Liver (tissue), 9 donors: ENCODE results near the gene PLCD3. TPM values are rescaled to one million over a fixed set of nuclear protein-coding genes. Genes with fewer than 3 reads are reported as not detected.

Source experiments
- DNase-seq: peaks from one replicate; pipeline ENCODE4 v3.0.0-alpha.2; 2017; ENCODE audit warnings: low spot score
- H3K27ac ChIP-seq, 2 donors: one replicate each; pipeline ENCODE4 v1.7.0; 2013; ENCODE audit warnings: inconsistent platforms in 2 of 2, low read length in 2 of 2, control low read depth in 1 of 2, low read depth in 1 of 2, mild to moderate bottlenecking in 1 of 2
- H3K27me3 ChIP-seq, 4 donors: one replicate each; pipeline versions ENCODE4 v1.6.1 to v1.7.0; 2013; ENCODE audit warnings: low read length in 3 of 4, inconsistent platforms in 1 of 4, mild to moderate bottlenecking in 1 of 4, moderate library complexity in 1 of 4; ENCODE audit not compliant: control insufficient read depth in 4 of 4, insufficient read depth in 4 of 4
- H3K36me3 ChIP-seq, 4 donors: one replicate each; pipeline versions ENCODE4 v1.6.1 to v1.7.0; 2013; ENCODE audit warnings: low read length in 3 of 4, mild to moderate bottlenecking in 3 of 4, low read depth in 1 of 4, moderate library complexity in 1 of 4; ENCODE audit not compliant: control insufficient read depth in 4 of 4, insufficient read depth in 3 of 4
- H3K4me1 ChIP-seq, 4 donors: one replicate each; pipeline versions ENCODE4 v1.6.1 to v1.7.0; 2013; ENCODE audit warnings: low read length in 3 of 4, mild to moderate bottlenecking in 3 of 4, moderate library complexity in 1 of 4; ENCODE audit not compliant: control insufficient read depth in 4 of 4, insufficient read depth in 4 of 4
- H3K4me3 ChIP-seq, 3 donors: one replicate each; pipeline versions ENCODE4 v1.6.1 to v1.7.0; 2013; ENCODE audit warnings: low read length in 3 of 3, control low read depth in 1 of 3, low read depth in 1 of 3, mild to moderate bottlenecking in 1 of 3
- H3K9ac ChIP-seq, 2 donors: one replicate each; pipeline ENCODE4 v1.7.0; 2013; ENCODE audit warnings: low read length in 2 of 2, mild to moderate bottlenecking in 2 of 2, moderate library complexity in 2 of 2, control low read depth in 1 of 2, low read depth in 1 of 2
- H3K9me3 ChIP-seq, 4 donors: one replicate each; pipeline versions ENCODE4 v1.6.1 to v1.7.0; 2013; ENCODE audit warnings: low read length in 3 of 4; ENCODE audit not compliant: control insufficient read depth in 4 of 4
- ATF3 ChIP-seq: IDR thresholded peaks from 2 replicates; pipeline ENCODE4 v1.6.1; 2016; ENCODE audit warnings: antibody characterized with exemption
- EGR1 ChIP-seq, 2 donors: IDR thresholded peaks; 2 replicates each; pipeline ENCODE4 v1.6.1; 2016 to 2018; ENCODE audit warnings: antibody characterized with exemption in 2 of 2, low read depth in 2 of 2
- FOXA1 ChIP-seq: IDR thresholded peaks from 2 replicates; pipeline ENCODE4 v1.6.1; 2016; ENCODE audit warnings: antibody characterized with exemption
- GABPA ChIP-seq, 2 donors: IDR thresholded peaks in 1 of 2; conservative IDR thresholded peaks in 1 of 2; 2 replicates each; pipeline ENCODE4 v1.6.1; 2016; ENCODE audit warnings: antibody characterized with exemption in 2 of 2, mild to moderate bottlenecking in 1 of 2, moderate library complexity in 1 of 2
- HNF4A ChIP-seq, 2 donors: conservative IDR thresholded peaks; 2 replicates each; pipeline ENCODE4 v1.6.1; 2016; ENCODE audit warnings: antibody characterized with exemption in 2 of 2, mild to moderate bottlenecking in 2 of 2
- HNF4G ChIP-seq: IDR thresholded peaks from 2 replicates; pipeline ENCODE4 v1.6.1; 2016; ENCODE audit warnings: antibody characterized with exemption
- JUND ChIP-seq, 2 donors: IDR thresholded peaks; 2 replicates each; pipeline ENCODE4 v1.6.1; 2016; ENCODE audit warnings: antibody characterized with exemption in 2 of 2
- MAX ChIP-seq: IDR thresholded peaks from 2 replicates; pipeline ENCODE4 v1.6.1; 2016; ENCODE audit warnings: antibody characterized with exemption
- NR2F2 ChIP-seq: IDR thresholded peaks from 2 replicates; pipeline ENCODE4 v1.6.1; 2016; ENCODE audit warnings: antibody characterized with exemption
- RAD21 ChIP-seq, 2 donors: IDR thresholded peaks; 2 replicates each; pipeline ENCODE4 v1.6.1; 2016; ENCODE audit warnings: antibody characterized with exemption in 2 of 2, mild to moderate bottlenecking in 2 of 2
- RXRA ChIP-seq, 2 donors: IDR thresholded peaks; 2 replicates each; pipeline ENCODE4 v1.6.1; 2017 to 2018; ENCODE audit warnings: antibody characterized with exemption in 2 of 2, mild to moderate bottlenecking in 1 of 2
- TAF1 ChIP-seq: conservative IDR thresholded peaks from 2 replicates; pipeline ENCODE4 v1.6.1; 2016; ENCODE audit warnings: antibody characterized with exemption, mild to moderate bottlenecking
- YY1 ChIP-seq: IDR thresholded peaks from 2 replicates; pipeline ENCODE4 v1.6.1; 2016; ENCODE audit warnings: antibody characterized with exemption, mild to moderate bottlenecking
- WGBS: extraction: QIAGEN DNeasy Blood & Tissue Kit; methylation state at CpG from one replicate; pipeline ENCODE4 v1.1.7; 2013; 5-methylcytosine and 5-hydroxymethylcytosine counted together
- polyA plus RNA-seq, 2 donors: library from polyadenylated mRNA; stranded (reverse) in 1 of 2; unstranded in 1 of 2; fragments of 200-250 nt in 1 of 2; fragments of >200 nt in 1 of 2; fragmentation: Nextera tagmentation in 1 of 2; extraction: Ambion mirVana in 1 of 2; gene quantifications; one replicate each; pipeline versions ENCODE4 v1.2.1 to v1.2.3, GENCODE V29; 2013 to 2015
- total RNA-seq, 2 donors: library from RNA; depleted of rRNA; stranded (reverse); fragments of >200 nt; gene quantifications; one replicate each; pipeline ENCODE4 v1.2.3, GENCODE V29; 2014
- TF ChIP-seq, protein P1 (sequence below): fragments of 150-350 bp; IDR thresholded peaks from 2 replicates; pipeline ENCODE4 v1.5.1; 2017; ENCODE audit warnings: improper control_type of control experiment, low read depth, low read length; ENCODE audit not compliant: missing input control
- TF ChIP-seq, protein P2 (sequence below): IDR thresholded peaks from 2 replicates; pipeline ENCODE4 v1.6.1; 2016; ENCODE audit warnings: antibody characterized with exemption, mild to moderate bottlenecking
- TF ChIP-seq, protein P3 (sequence below): IDR thresholded peaks from 2 replicates; pipeline ENCODE4 v1.6.1; 2016; ENCODE audit warnings: antibody characterized with exemption
- donor health status: healthy.
- donor health status: healthy.
- donor health status: healthy.
- donor health status: healthy.
- donor health status: healthy.

Gene PLCD3
- total and polyA plus RNA-seq, 4 donors = 0.28 to 2.3 (median 1.4) TPM

GRCh38 chr17:45119964-45120363, 12.4 kb downstream of the PLCD3 start:
- no peaks in the 10 kb centered on the region for H3K36me3 ChIP-seq
- no peak overlapping the region for H3K4me3 ChIP-seq
- TF ChIP-seq EGR1 (IDR thresholded peaks at IDR 0.05; ENCODE audit: low read depth in 2 of 2) (no peak), RXRA (IDR thresholded peaks at IDR 0.05) (no peak), YY1 (no peak), TAF1 (no peak), HNF4A (conservative IDR thresholded peaks at IDR 0.05) (no peak), MAX (no peak), RAD21 (IDR thresholded peaks at IDR 0.05) (no peak), NR2F2 (no peak), JUND (IDR thresholded peaks at IDR 0.05) (no peak), HNF4G (no peak), ATF3 (no peak), FOXA1 (no peak)
- TF ChIP-seq, protein P1, sequence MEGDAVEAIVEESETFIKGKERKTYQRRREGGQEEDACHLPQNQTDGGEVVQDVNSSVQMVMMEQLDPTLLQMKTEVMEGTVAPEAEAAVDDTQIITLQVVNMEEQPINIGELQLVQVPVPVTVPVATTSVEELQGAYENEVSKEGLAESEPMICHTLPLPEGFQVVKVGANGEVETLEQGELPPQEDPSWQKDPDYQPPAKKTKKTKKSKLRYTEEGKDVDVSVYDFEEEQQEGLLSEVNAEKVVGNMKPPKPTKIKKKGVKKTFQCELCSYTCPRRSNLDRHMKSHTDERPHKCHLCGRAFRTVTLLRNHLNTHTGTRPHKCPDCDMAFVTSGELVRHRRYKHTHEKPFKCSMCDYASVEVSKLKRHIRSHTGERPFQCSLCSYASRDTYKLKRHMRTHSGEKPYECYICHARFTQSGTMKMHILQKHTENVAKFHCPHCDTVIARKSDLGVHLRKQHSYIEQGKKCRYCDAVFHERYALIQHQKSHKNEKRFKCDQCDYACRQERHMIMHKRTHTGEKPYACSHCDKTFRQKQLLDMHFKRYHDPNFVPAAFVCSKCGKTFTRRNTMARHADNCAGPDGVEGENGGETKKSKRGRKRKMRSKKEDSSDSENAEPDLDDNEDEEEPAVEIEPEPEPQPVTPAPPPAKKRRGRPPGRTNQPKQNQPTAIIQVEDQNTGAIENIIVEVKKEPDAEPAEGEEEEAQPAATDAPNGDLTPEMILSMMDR = no peak
- H3K27ac ChIP-seq = no peak overlapping the region
- H3K9ac ChIP-seq = no peak overlapping the region
- DNase-seq = no peak
- 95% methylated on average over 8 of the region's 8 CpGs for WGBS
- no peaks in the 10 kb centered on the region for H3K27me3 ChIP-seq
- no peaks in the 10 kb centered on the region for H3K9me3 ChIP-seq
- no peaks in the 10 kb centered on the region for H3K4me1 ChIP-seq

GRCh38 chr17:45118691-45119090, 13.6 kb downstream of the PLCD3 start:
- no peak overlapping the region for H3K9ac ChIP-seq
- 95% methylated on average over 23 of the region's 23 CpGs for WGBS
- H3K4me3 ChIP-seq = no peak overlapping the region
- no peaks in the 10 kb centered on the region for H3K9me3 ChIP-seq
- no peak for DNase-seq
- TF ChIP-seq RXRA (IDR thresholded peaks at IDR 0.05) (no peak), MAX (no peak), TAF1 (no peak), JUND (IDR thresholded peaks at IDR 0.05) (no peak), FOXA1 (no peak), RAD21 (IDR thresholded peaks at IDR 0.05) (no peak), GABPA (IDR thresholded peaks at IDR 0.05 in 1 of 2, conservative IDR thresholded peaks at IDR 0.05 in 1 of 2) (no peak), HNF4A (conservative IDR thresholded peaks at IDR 0.05) (no peak), ATF3 (no peak), YY1 (no peak)
- TF ChIP-seq, protein P1 = no peak
- TF ChIP-seq, protein P2, sequence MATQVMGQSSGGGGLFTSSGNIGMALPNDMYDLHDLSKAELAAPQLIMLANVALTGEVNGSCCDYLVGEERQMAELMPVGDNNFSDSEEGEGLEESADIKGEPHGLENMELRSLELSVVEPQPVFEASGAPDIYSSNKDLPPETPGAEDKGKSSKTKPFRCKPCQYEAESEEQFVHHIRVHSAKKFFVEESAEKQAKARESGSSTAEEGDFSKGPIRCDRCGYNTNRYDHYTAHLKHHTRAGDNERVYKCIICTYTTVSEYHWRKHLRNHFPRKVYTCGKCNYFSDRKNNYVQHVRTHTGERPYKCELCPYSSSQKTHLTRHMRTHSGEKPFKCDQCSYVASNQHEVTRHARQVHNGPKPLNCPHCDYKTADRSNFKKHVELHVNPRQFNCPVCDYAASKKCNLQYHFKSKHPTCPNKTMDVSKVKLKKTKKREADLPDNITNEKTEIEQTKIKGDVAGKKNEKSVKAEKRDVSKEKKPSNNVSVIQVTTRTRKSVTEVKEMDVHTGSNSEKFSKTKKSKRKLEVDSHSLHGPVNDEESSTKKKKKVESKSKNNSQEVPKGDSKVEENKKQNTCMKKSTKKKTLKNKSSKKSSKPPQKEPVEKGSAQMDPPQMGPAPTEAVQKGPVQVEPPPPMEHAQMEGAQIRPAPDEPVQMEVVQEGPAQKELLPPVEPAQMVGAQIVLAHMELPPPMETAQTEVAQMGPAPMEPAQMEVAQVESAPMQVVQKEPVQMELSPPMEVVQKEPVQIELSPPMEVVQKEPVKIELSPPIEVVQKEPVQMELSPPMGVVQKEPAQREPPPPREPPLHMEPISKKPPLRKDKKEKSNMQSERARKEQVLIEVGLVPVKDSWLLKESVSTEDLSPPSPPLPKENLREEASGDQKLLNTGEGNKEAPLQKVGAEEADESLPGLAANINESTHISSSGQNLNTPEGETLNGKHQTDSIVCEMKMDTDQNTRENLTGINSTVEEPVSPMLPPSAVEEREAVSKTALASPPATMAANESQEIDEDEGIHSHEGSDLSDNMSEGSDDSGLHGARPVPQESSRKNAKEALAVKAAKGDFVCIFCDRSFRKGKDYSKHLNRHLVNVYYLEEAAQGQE = no peak
- TF ChIP-seq, protein P3, sequence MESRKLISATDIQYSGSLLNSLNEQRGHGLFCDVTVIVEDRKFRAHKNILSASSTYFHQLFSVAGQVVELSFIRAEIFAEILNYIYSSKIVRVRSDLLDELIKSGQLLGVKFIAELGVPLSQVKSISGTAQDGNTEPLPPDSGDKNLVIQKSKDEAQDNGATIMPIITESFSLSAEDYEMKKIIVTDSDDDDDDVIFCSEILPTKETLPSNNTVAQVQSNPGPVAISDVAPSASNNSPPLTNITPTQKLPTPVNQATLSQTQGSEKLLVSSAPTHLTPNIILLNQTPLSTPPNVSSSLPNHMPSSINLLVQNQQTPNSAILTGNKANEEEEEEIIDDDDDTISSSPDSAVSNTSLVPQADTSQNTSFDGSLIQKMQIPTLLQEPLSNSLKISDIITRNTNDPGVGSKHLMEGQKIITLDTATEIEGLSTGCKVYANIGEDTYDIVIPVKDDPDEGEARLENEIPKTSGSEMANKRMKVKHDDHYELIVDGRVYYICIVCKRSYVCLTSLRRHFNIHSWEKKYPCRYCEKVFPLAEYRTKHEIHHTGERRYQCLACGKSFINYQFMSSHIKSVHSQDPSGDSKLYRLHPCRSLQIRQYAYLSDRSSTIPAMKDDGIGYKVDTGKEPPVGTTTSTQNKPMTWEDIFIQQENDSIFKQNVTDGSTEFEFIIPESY = no peak
- no peaks in the 10 kb centered on the region for H3K27me3 ChIP-seq
- no peaks in the 10 kb centered on the region for H3K36me3 ChIP-seq
- no peaks in the 10 kb centered on the region for H3K4me1 ChIP-seq
- H3K27ac ChIP-seq = no peak overlapping the region
